Epithelial cell of proximal tubule (primary cell): ENCODE results near the gene CBLC. TPM values are rescaled to one million over a fixed set of nuclear protein-coding genes. Genes with fewer than 3 reads are reported as not detected.

Source experiments
- DNase-seq: peaks from one replicate; pipeline ENCODE4 v3.0.0-alpha.2; 2011; ENCODE audit warnings: low read depth
- H3K4me3 ChIP-seq: 2 replicates; pipeline ENCODE4 v1.5.1; 2011; ENCODE audit warnings: low read depth, mild to moderate bottlenecking, low read length
- CTCF ChIP-seq: conservative IDR thresholded peaks from 2 replicates; pipeline ENCODE4 v1.5.1; 2012; ENCODE audit warnings: low read depth, mild to moderate bottlenecking, low read length
- total RNA-seq: library from RNA; depleted of rRNA; stranded (reverse); fragments of >200 nt; gene quantifications from 2 replicates; pipeline ENCODE4 v1.2.3, GENCODE V29; 2015

The CBLC gene
- total RNA-seq: 16.1 and 27.2 TPM in 2 replicates

GRCh38 chr19:44777715-44778347, at the start of gene CBLC:
Gene CBLC (plus strand): TSS chr19:44777890. CDS start chr19:44777932, 42 bp downstream.
- TF ChIP-seq CTCF: peak; percentile 10
- peak within 1 kb of the TSS; percentile 45 for H3K4me3 ChIP-seq
- no peak for DNase-seq

GRCh38 chr19:44728178-44728577, 49.5 kb upstream of the CBLC start:
- H3K4me3 ChIP-seq: no peak overlapping the region
- TF ChIP-seq CTCF: no peak
- DNase-seq: no peak

- TF ChIP-seq CTCF: no peak
- no peak for DNase-seq
- no peak overlapping the region for H3K4me3 ChIP-seq
Observed at GRCh38 chr19:44729516-44730033, 48.1 kb upstream of the CBLC start.

GRCh38 chr19:44731081-44731480, 46.6 kb upstream of the CBLC start:
- TF ChIP-seq CTCF: no peak
- no peak overlapping the region for H3K4me3 ChIP-seq
- DNase-seq: no peak

- no peak overlapping the region for H3K4me3 ChIP-seq
- DNase-seq: no peak
- TF ChIP-seq CTCF: no peak
Observed at GRCh38 chr19:44731622-44732021, 46.1 kb upstream of the CBLC start.

GRCh38 chr19:44732235-44733014, 45.3 kb upstream of the CBLC start:
- H3K4me3 ChIP-seq: no peak overlapping the region
- no peak for TF ChIP-seq CTCF
- no peak for DNase-seq
